Fibroblast of the aortic adventitia (primary cell): Measurements from ENCODE around the gene GBA2. TPM values are rescaled to one million over a fixed set of nuclear protein-coding genes. Genes with fewer than 3 reads are reported as not detected.

Experiments used
- DNase-seq: peaks from one replicate; pipeline ENCODE4 v3.0.0-alpha.2; 2010; ENCODE audit warnings: low read depth
- H3K4me3 ChIP-seq: 2 replicates; pipeline ENCODE4 v1.5.1; 2011; ENCODE audit warnings: low read depth, mild to moderate bottlenecking, control low read depth, low read length, moderate library complexity
- total RNA-seq: library from RNA; depleted of rRNA; stranded (reverse); fragments of >200 nt; gene quantifications from 2 replicates; pipeline ENCODE4 v1.2.3, GENCODE V29; 2012; ENCODE audit warnings: low replicate concordance
- TF ChIP-seq, protein P1 (sequence below): IDR thresholded peaks from 2 replicates; pipeline ENCODE4 v1.5.1; 2011; ENCODE audit warnings: mild to moderate bottlenecking, low read length, control low read depth, inconsistent platforms; ENCODE audit not compliant: insufficient read depth

The GBA2 gene
- 25.5 and 36.1 TPM in 2 replicates for total RNA-seq

DNA sequence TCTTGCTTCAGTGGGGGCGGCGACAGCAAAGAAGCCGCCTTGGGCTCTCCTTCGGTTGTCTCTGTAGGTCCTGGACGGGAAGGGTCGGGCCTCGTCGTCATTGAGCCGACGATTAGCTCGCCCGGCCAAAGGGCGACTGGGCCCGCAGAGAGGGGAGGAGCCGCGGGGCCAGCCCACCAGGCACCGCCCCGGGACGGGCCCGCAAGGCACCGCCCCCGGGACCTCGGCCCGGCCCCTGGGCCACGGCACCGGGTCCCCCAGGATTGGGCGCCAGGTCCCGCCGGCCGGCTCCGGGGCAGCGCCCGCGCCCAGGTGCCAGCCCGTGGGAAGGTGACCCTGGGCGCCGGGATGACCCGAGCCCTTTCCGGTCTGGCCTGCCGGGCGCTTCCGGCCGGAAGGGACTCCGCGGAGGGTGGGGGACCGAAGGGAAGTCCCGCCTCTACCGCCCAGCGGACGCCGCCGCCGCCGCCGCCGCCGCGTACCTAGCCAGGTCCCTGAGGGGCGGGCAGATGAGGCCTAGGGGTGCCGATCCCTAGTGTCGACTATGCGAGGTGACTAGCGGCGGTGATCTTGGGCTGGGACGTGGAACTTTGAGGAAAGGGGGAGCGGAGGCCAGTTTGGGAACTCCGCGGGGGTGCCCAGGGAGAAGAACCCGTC is at the start of gene GBA2, which contains the start of gene RGP1:
Gene GBA2 (minus strand): TSS at position 371 of the 657 bp plus-strand sequence. CDS start 524 bp downstream, outside the sequence.
Gene RGP1 (plus strand): TSS at position 430 of the 657 bp plus-strand sequence. CDS start 469 bp downstream, outside the sequence.
- TF ChIP-seq, protein P1, sequence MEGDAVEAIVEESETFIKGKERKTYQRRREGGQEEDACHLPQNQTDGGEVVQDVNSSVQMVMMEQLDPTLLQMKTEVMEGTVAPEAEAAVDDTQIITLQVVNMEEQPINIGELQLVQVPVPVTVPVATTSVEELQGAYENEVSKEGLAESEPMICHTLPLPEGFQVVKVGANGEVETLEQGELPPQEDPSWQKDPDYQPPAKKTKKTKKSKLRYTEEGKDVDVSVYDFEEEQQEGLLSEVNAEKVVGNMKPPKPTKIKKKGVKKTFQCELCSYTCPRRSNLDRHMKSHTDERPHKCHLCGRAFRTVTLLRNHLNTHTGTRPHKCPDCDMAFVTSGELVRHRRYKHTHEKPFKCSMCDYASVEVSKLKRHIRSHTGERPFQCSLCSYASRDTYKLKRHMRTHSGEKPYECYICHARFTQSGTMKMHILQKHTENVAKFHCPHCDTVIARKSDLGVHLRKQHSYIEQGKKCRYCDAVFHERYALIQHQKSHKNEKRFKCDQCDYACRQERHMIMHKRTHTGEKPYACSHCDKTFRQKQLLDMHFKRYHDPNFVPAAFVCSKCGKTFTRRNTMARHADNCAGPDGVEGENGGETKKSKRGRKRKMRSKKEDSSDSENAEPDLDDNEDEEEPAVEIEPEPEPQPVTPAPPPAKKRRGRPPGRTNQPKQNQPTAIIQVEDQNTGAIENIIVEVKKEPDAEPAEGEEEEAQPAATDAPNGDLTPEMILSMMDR, result no peak
- peak; percentile 50 for DNase-seq
- H3K4me3 ChIP-seq, result peak within 1 kb of the TSS; percentile 87

DNA sequence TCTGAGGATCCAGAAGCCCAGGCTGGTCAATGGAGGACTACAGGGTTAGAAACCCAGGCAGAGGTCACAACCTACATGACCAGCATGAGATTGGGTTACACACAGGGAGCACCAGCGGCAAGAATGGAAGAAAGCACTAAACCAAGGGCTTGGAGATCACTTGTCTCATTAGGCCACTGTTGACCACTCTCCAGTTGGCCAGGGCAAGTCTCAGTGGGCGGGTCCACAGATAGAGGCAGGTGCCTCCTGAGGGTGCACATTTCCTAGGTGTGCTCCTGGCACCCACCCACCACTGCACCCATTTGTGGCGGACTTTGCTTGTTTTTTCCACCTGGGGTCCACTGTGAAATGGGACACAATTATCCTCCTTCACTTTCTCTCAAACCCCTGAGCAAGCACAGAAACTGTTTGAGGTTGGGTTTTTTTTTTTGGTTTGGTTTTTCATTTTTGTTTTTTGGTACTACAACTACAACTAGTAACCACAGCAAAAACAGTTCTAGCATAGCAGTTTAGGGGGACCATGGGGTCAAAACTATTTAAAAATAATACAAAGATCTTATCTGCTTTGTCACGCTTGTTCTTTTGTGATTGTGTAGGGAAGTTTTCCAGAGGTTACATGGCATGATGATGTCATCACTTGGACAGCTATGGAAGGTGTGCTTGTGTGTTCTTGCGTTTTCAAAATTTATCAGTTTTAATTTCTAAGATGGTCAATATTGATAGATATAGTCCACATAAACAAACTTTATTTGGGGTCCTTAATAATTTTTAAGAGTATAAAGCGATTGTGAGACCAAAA is 48.5 kb upstream of the GBA2 start:
- DNase-seq, result peak; percentile 34
- TF ChIP-seq, protein P1, result no peak
- no peak overlapping the region for H3K4me3 ChIP-seq

DNA sequence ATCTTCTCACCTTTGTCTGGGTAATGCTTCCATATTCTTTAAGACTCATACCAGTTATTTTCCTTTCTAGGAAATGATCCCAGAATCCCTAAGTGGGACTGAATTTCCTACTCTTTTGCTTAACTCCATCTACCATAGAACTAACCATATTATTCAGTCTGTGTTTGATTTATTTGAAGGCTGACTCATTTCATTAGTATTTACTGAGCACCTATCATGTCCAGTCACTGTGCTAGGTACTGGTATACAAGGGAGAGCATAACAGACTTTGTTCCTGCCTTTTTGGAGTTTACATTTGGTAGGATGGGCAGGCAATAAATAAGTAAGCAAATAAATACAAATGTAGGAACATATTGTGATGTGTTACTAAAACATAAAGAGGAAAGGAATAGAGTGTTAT is 46.7 kb upstream of the GBA2 start:
- DNase-seq, result no peak
- TF ChIP-seq, protein P1, result no peak
- H3K4me3 ChIP-seq, result no peak overlapping the region

DNA sequence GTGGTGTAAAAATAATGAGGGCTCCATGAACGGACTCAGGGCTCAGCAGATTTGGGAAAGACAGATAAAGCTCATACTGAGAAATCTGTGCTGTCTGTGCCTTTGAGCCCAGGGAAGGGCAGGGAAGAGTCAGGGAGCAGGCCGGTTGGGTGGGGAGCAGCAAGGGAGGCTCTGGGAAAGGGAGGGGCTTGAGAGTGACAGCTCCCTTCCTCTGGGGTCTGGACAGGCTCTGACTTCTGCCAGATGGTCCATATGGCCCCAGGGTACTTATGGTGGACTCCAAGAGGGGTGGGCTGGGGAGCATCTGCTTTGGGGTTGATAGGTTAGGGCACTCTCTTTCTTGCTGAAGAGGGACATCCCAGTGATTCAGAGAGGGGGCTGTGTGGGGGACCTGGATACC is 44.4 kb upstream of the GBA2 start:
- no peak for DNase-seq
- TF ChIP-seq, protein P1, result no peak
- H3K4me3 ChIP-seq, result peak overlapping the region; percentile 74

DNA sequence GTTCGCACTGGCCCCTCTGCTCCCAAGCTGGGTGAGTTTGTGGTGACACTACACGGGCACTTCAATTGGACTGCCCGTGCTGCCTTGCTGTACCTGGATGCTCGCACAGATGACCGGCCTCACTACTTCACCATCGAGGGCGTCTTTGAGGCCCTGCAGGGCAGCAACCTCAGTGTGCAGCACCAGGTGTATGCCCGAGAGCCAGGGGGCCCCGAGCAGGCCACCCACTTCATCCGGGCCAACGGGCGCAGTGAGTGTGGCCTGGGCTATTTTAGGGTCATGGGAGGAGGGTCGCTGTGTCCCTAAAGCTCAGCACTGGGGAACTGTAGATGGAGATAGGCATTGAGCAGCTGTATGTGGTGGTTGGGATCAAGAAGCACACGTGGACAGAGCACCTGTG is 43.8 kb upstream of the GBA2 start:
- DNase-seq, result no peak
- peak overlapping the region; percentile 74 for H3K4me3 ChIP-seq
- TF ChIP-seq, protein P1, result no peak

DNA sequence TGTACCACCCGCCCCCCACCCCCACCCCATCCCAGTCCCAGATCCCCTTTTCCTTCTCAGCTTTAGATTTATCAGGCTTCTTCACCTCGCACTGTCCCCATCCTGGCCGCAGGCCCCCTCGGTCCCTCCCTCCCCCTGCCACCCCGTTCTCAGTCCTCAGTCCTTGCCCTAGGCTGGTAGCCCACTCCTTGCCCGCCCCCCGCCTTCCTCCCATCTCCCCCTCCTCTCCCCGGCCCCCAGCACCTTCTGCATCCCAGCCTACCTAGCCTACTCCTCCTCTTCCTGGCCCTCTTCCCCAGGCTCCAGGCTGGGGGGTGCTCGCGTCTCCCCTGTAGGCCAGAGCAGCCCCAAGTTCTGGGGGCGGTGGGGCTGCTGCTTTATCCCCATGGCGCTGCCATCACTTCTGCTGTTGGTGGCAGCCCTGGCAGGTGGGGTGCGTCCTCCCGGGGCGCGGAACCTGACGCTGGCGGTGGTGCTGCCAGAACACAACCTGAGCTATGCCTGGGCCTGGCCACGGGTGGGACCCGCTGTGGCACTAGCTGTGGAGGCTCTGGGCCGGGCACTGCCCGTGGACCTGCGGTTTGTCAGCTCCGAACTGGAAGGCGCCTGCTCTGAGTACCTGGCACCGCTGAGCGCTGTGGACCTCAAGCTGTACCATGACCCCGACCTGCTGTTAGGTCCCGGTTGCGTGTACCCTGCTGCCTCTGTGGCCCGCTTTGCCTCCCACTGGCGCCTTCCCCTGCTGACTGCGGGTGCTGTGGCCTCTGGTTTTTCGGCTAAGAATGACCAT is 43.2 kb upstream of the GBA2 start:
- peak overlapping the region; percentile 74 for H3K4me3 ChIP-seq
- TF ChIP-seq, protein P1, result no peak
- no peak for DNase-seq
